ENCODE measurements around the gene S1PR2. TPM values are rescaled to one million over a fixed set of nuclear protein-coding genes. Genes with fewer than 3 reads are reported as not detected.

S1PR2 gene
- total RNA-seq, result 1 to 10 TPM; 7.7 to 8.0 TPM

- Mint-ChIP-seq H3K27ac (peak within 1 kb of the TSS in 1 of 2 donors; percentile 85), H3K36me3 (no peaks in the 10 kb centered on the region), H3K9me3 (no peaks in the 10 kb centered on the region)
- peak; percentile 69 to 74 for DNase-seq (ENCODE audit: low spot score in 2 of 2)
- ATAC-seq, result peak; percentile 28 to 79
Observed at GRCh38 chr19:10230861-10231611, at the start of gene S1PR2. Gene S1PR2, minus strand, starts transcription at chr19:10231331. Its CDS starts 6,426 bp downstream, at chr19:10224905.

GRCh38 chr19:10279737-10280442 is 48.8 kb upstream of the S1PR2 start:
- no peak for DNase-seq (ENCODE audit: low spot score in 2 of 2)
- H3K36me3 Mint-ChIP-seq, result peaks cover 0 to 16% of the 10 kb centered on the region in 2 donors
- H3K9me3 Mint-ChIP-seq, result no peaks in the 10 kb centered on the region
- peak overlapping the region in 1 of 2 donors; percentile 6 for H3K27ac Mint-ChIP-seq
- ATAC-seq, result no peak

- Mint-ChIP-seq H3K36me3 (peaks cover 0 to 22% of the 10 kb centered on the region in 2 donors), H3K9me3 (no peaks in the 10 kb centered on the region), H3K27ac (no peak overlapping the region)
- ATAC-seq (no peak), DNase-seq (ENCODE audit: low spot score in 2 of 2) (no peak)
Observed at GRCh38 chr19:10278935-10279334, 47.8 kb upstream of the S1PR2 start.

- peaks cover 0 to 24% of the 10 kb centered on the region in 2 donors for H3K36me3 Mint-ChIP-seq
- ATAC-seq (no peak), DNase-seq (ENCODE audit: low spot score in 2 of 2) (no peak)
- no peaks in the 10 kb centered on the region for H3K9me3 Mint-ChIP-seq
- H3K27ac Mint-ChIP-seq, result no peak overlapping the region
Observed at GRCh38 chr19:10277795-10278589, 46.9 kb upstream of the S1PR2 start.

GRCh38 chr19:10274589-10274988 is 43.5 kb upstream of the S1PR2 start:
- H3K9me3 Mint-ChIP-seq, result no peaks in the 10 kb centered on the region
- ATAC-seq (no peak), DNase-seq (ENCODE audit: low spot score in 2 of 2) (no peak)
- H3K36me3 Mint-ChIP-seq, result peaks cover 5 to 18% of the 10 kb centered on the region in 2 donors
- peak overlapping the region in 1 of 2 donors; percentile 41 for H3K27ac Mint-ChIP-seq

GRCh38 chr19:10271543-10272086 is 40.5 kb upstream of the S1PR2 start:
- Mint-ChIP-seq H3K36me3 (peaks cover 5 to 12% of the 10 kb centered on the region in 2 donors), H3K9me3 (no peaks in the 10 kb centered on the region), H3K27ac (peak overlapping the region; percentile 91 to 99)
- DNase-seq (ENCODE audit: low spot score in 2 of 2) (peak in 1 of 2 donors; percentile 23), ATAC-seq (peak; percentile 2 to 15)

- no peaks in the 10 kb centered on the region for H3K9me3 Mint-ChIP-seq
- H3K27ac Mint-ChIP-seq, result peak within 1 kb of the TSS; percentile 95 to 99
- ATAC-seq (peak; percentile 67 to 73), DNase-seq (ENCODE audit: low spot score in 2 of 2) (peak; percentile 78 to 88)
- peaks cover 5 to 12% of the 10 kb centered on the region in 2 donors for H3K36me3 Mint-ChIP-seq
Observed at GRCh38 chr19:10270616-10271394, 39.7 kb upstream of the S1PR2 start, which contains the start of gene ICAM1. Gene ICAM1, plus strand, starts transcription at chr19:10271120. Its CDS starts 40 bp downstream, at chr19:10271160.

- DNase-seq (ENCODE audit: low spot score in 2 of 2) (peak; percentile 75 to 92), ATAC-seq (peak; percentile 70 to 83)
- no peaks in the 10 kb centered on the region for H3K9me3 Mint-ChIP-seq
- H3K36me3 Mint-ChIP-seq, result peaks cover 5 to 12% of the 10 kb centered on the region in 2 donors
- peak overlapping the region; percentile 95 to 99 for H3K27ac Mint-ChIP-seq
Observed at GRCh38 chr19:10270180-10270615, 39.1 kb upstream of the S1PR2 start.

GRCh38 chr19:10269333-10270179 is 38.4 kb upstream of the S1PR2 start:
- peak overlapping the region; percentile 95 to 99 for H3K27ac Mint-ChIP-seq
- ATAC-seq, result peak; percentile 58 to 76
- no peaks in the 10 kb centered on the region for H3K9me3 Mint-ChIP-seq
- DNase-seq (ENCODE audit: low spot score in 2 of 2), result peak; percentile 90 to 97
- peaks cover 5 to 8% of the 10 kb centered on the region in 2 donors for H3K36me3 Mint-ChIP-seq

GRCh38 chr19:10268071-10268470 is 36.9 kb upstream of the S1PR2 start:
- no peak overlapping the region for H3K27ac Mint-ChIP-seq

GRCh38 chr19:10266706-10267105 is 35.6 kb upstream of the S1PR2 start:
- no peaks in the 10 kb centered on the region for H3K9me3 Mint-ChIP-seq
- H3K36me3 Mint-ChIP-seq, result peaks cover 0 to 5% of the 10 kb centered on the region in 2 donors
- DNase-seq (ENCODE audit: low spot score in 2 of 2) (no peak), ATAC-seq (no peak)
- no peak overlapping the region for H3K27ac Mint-ChIP-seq

More at GRCh38 chr19:10268071-10268470, 36.9 kb upstream of the S1PR2 start:
- DNase-seq (ENCODE audit: low spot score in 2 of 2) (no peak), ATAC-seq (no peak)
- Mint-ChIP-seq H3K9me3 (no peaks in the 10 kb centered on the region), H3K36me3 (peaks cover 0 to 5% of the 10 kb centered on the region in 2 donors)

GRCh38 chr19:10262771-10263170 is 31.6 kb upstream of the S1PR2 start:
- no peaks in the 10 kb centered on the region for H3K9me3 Mint-ChIP-seq
- DNase-seq (ENCODE audit: low spot score in 2 of 2), result no peak
- peaks cover 0 to 4% of the 10 kb centered on the region in 2 donors for H3K36me3 Mint-ChIP-seq
- ATAC-seq, result no peak
- no peak overlapping the region for H3K27ac Mint-ChIP-seq

- ATAC-seq, result peak; percentile 74 to 81
- H3K27ac Mint-ChIP-seq, result peak overlapping the region; percentile 84 to 91
- H3K36me3 Mint-ChIP-seq, result peaks cover 11 to 12% of the 10 kb centered on the region in 2 donors
- DNase-seq (ENCODE audit: low spot score in 2 of 2), result peak; percentile 59 to 78
- no peaks in the 10 kb centered on the region for H3K9me3 Mint-ChIP-seq
Observed at GRCh38 chr19:10260141-10260584, 29.0 kb upstream of the S1PR2 start.

GRCh38 chr19:10259162-10259905 is 28.2 kb upstream of the S1PR2 start:
- DNase-seq (ENCODE audit: low spot score in 2 of 2) (peak; percentile 86 to 92), ATAC-seq (peak; percentile 77 to 82)
- Mint-ChIP-seq H3K9me3 (no peaks in the 10 kb centered on the region), H3K27ac (peak overlapping the region; percentile 84 to 91), H3K36me3 (peaks cover 13 to 15% of the 10 kb centered on the region in 2 donors)
